Glomerular endothelial cell (primary cell): ENCODE results near the gene FOXP1. TPM values are rescaled to one million over a fixed set of nuclear protein-coding genes. Genes with fewer than 3 reads are reported as not detected.

Source experiments
- DNase-seq: peaks from one replicate; pipeline ENCODE4 v3.0.0-alpha.2; 2011; ENCODE audit warnings: low read depth, low spot score; ENCODE audit errors: extremely low read depth
- total RNA-seq: library from RNA; depleted of rRNA; stranded (reverse); fragments of >200 nt; gene quantifications from 2 replicates; pipeline ENCODE4 v1.2.3, GENCODE V29; 2015

FOXP1 gene
- total RNA-seq, 1 donor from 2014 or later, result 54.8 TPM

GRCh38 chr3:71168121-71168721 is 415.3 kb downstream of the FOXP1 start:
- DNase-seq, result no peak

- no peak for DNase-seq
These were observed 416.9 kb downstream of the FOXP1 start for GRCh38 chr3:71166339-71167240.

- DNase-seq, result no peak
These were observed 418.6 kb downstream of the FOXP1 start for GRCh38 chr3:71164881-71165280.

- no peak for DNase-seq
These were observed 420.2 kb downstream of the FOXP1 start for GRCh38 chr3:71163198-71163918.

- DNase-seq, result no peak
These were observed 421.3 kb downstream of the FOXP1 start for GRCh38 chr3:71162221-71162620.

- DNase-seq, result no peak
These were observed 422.6 kb downstream of the FOXP1 start for GRCh38 chr3:71160785-71161546.

- no peak for DNase-seq
These were observed 427.4 kb downstream of the FOXP1 start for GRCh38 chr3:71156062-71156665.

GRCh38 chr3:71154846-71155245 is 428.7 kb downstream of the FOXP1 start:
- no peak for DNase-seq

GRCh38 chr3:71153713-71154112 is 429.8 kb downstream of the FOXP1 start:
- DNase-seq, result no peak

GRCh38 chr3:71152892-71153265 is 430.6 kb downstream of the FOXP1 start:
- DNase-seq, result no peak

GRCh38 chr3:71152039-71152891 is 431.3 kb downstream of the FOXP1 start:
- DNase-seq, result no peak

GRCh38 chr3:71149959-71150954 is 433.3 kb downstream of the FOXP1 start:
- DNase-seq, result no peak

- DNase-seq, result no peak
These were observed 435.0 kb downstream of the FOXP1 start for GRCh38 chr3:71148455-71149060.

- DNase-seq, result no peak
These were observed 436.9 kb downstream of the FOXP1 start for GRCh38 chr3:71146673-71147072.

GRCh38 chr3:71145954-71146353 is 437.6 kb downstream of the FOXP1 start:
- DNase-seq, result no peak

GRCh38 chr3:71144525-71145253 is 438.8 kb downstream of the FOXP1 start:
- DNase-seq, result no peak

- no peak for DNase-seq
These were observed 440.0 kb downstream of the FOXP1 start for GRCh38 chr3:71143493-71143892.
